Measurements from ENCODE around the gene SPRTN. TPM values are rescaled to one million over a fixed set of nuclear protein-coding genes. Genes with fewer than 3 reads are reported as not detected.

The SPRTN gene
- total RNA-seq, 4 donors from 2014 or later = 12.1 to 33.4 (median 16.7) TPM

DNA sequence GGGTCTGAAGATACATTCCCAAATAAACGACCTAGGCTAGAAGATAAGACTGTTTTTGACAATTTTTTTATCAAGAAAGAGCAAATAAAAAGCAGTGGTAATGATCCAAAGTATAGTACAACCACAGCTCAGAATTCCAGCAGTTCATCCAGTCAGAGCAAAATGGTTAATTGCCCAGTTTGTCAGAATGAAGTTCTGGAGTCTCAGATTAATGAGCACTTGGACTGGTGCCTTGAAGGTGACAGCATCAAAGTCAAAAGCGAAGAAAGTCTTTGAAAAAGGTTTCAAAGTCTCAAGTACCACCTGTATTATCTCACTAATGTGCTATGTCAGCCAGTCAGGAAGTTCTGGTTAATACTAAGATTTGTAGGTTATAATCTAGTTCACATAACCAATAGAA lies 15.0 kb downstream of the SPRTN start:
- 73 to 75% methylated on average over 2 of the region's 2 CpGs for WGBS, 2 donors
- Histone ChIP-seq H3K9me3 (no peaks in the 10 kb centered on the region), H3K27ac (no peak overlapping the region), H3K4me3 (no peak overlapping the region), H3K27me3 (no peaks in the 10 kb centered on the region), H3K36me3 (peaks cover 0 to 50% (median 0%) of the 10 kb centered on the region in 3 donors), H3K4me1 (peaks cover 0 to 7% (median 0%) of the 10 kb centered on the region in 4 donors)
- TF ChIP-seq, protein P1, sequence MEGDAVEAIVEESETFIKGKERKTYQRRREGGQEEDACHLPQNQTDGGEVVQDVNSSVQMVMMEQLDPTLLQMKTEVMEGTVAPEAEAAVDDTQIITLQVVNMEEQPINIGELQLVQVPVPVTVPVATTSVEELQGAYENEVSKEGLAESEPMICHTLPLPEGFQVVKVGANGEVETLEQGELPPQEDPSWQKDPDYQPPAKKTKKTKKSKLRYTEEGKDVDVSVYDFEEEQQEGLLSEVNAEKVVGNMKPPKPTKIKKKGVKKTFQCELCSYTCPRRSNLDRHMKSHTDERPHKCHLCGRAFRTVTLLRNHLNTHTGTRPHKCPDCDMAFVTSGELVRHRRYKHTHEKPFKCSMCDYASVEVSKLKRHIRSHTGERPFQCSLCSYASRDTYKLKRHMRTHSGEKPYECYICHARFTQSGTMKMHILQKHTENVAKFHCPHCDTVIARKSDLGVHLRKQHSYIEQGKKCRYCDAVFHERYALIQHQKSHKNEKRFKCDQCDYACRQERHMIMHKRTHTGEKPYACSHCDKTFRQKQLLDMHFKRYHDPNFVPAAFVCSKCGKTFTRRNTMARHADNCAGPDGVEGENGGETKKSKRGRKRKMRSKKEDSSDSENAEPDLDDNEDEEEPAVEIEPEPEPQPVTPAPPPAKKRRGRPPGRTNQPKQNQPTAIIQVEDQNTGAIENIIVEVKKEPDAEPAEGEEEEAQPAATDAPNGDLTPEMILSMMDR (IDR thresholded peaks at IDR 0.05) = no peak
- TF ChIP-seq POLR2A (IDR thresholded peaks at IDR 0.05) (no peak), EP300 (IDR thresholded peaks at IDR 0.05) (no peak)
- no peak for DNase-seq (ENCODE audit: low spot score in 2 of 2)

DNA sequence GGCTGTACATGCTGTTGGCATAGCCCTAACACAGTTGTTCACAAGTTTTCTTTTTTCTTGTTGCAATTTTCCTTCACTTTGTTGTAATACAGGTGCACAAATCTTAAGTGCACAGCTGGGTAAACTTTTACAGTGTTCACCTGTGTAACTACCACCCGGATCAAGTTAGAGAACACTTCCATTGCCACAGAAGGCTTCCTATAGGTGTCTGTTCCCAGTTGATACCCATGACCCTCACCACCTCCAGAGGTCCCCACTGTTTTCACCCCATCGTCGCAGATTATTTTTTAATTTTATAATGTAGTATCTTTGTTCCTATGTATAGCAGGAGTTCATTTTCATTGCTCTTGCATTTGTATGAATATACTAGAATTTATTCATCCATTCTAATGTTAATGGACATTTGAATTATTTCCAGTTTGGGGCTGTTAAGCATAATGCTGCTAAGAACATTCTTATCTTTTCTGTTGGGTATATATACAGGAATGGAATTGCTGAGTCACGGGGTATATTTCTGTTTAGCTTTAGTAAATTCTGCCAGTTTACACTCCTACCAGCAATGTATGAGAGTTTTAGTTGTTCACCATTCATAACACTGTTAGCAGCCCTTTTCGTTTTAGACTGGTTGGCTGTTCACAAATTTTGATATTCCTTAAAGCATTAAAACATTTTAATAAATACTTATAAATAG lies 16.4 kb downstream of the SPRTN start:
- H3K27me3 ChIP-seq = no peaks in the 10 kb centered on the region
- no peak overlapping the region for H3K4me3 ChIP-seq
- no peaks in the 10 kb centered on the region for H3K9me3 ChIP-seq
- H3K27ac ChIP-seq = no peak overlapping the region
- WGBS, 2 donors = 74 to 79% methylated on average over 5 of the region's 5 CpGs
- TF ChIP-seq, protein P1 (IDR thresholded peaks at IDR 0.05) = no peak
- DNase-seq (ENCODE audit: low spot score in 2 of 2) = no peak
- peaks cover 0 to 9% (median 0%) of the 10 kb centered on the region in 4 donors for H3K4me1 ChIP-seq
- peaks cover 0 to 36% (median 0%) of the 10 kb centered on the region in 3 donors for H3K36me3 ChIP-seq

DNA sequence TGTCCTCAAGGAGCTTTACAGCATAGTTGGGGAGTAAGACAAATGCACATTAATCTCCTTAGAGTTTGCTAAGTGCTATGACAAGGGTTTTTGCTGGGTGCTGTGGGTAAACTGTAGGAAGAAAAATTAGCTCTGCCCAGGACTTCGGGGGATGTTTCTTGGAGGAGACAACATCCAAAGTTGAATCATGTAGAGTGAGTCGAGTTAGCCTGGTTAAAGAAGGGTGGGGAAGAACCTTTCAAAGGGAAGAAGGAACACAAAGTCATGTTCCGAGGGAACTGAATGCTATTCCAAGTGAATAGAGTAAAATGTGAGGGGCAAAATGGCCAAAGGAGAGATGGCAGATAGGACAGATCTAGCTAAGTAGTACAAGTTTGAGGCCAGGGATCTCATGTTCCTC lies 17.1 kb downstream of the SPRTN start:
- DNase-seq (ENCODE audit: low spot score in 2 of 2) = no peak
- WGBS, 2 donors = 77 to 91% methylated on average over 3 of the region's 3 CpGs
- Histone ChIP-seq H3K9me3 (no peaks in the 10 kb centered on the region), H3K27ac (no peak overlapping the region), H3K27me3 (no peaks in the 10 kb centered on the region), H3K4me3 (no peak overlapping the region), H3K36me3 (peaks cover 0 to 29% (median 0%) of the 10 kb centered on the region in 3 donors), H3K4me1 (peaks cover 0 to 9% (median 0%) of the 10 kb centered on the region in 4 donors)
- TF ChIP-seq, protein P1 (IDR thresholded peaks at IDR 0.05) = no peak
- no peak for TF ChIP-seq POLR2A (IDR thresholded peaks at IDR 0.05)
- no peak for TF ChIP-seq EP300 (IDR thresholded peaks at IDR 0.05)

DNA sequence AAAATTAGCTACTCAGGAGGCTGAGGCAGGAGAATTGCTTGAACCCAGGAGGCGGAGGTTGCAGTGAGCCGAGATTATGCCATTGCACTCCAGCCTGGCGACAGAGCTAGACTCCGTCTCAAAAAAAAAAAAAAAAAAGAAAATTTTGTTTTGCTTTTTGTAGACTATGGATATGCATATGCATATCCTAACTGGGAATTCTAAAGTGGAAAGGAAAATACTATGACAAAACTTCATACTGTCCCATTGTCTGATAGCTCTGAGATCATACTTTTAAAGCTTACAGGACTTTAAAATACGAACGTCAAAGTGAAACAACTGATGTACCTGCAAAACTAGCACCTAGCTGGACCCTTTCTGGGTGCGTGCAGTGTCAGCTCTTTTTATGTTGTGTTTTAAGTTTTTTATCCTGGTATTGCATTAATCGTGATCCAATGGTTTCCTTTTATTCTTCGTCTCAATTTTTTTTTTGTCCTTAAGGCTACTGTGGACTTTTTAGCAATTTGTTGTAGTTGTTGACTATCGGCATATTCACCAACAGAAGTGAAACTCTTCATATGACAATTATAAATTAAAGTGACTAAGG lies 19.2 kb downstream of the SPRTN start:
- Histone ChIP-seq H3K4me1 (peaks cover 0 to 9% (median 0%) of the 10 kb centered on the region in 4 donors), H3K27ac (no peak overlapping the region), H3K36me3 (peaks cover 0 to 20% (median 0%) of the 10 kb centered on the region in 3 donors), H3K9me3 (no peaks in the 10 kb centered on the region), H3K27me3 (no peaks in the 10 kb centered on the region), H3K4me3 (no peak overlapping the region)
- TF ChIP-seq EP300 (IDR thresholded peaks at IDR 0.05) (no peak), POLR2A (IDR thresholded peaks at IDR 0.05) (no peak)
- TF ChIP-seq, protein P1 (IDR thresholded peaks at IDR 0.05) = no peak
- no peak for DNase-seq (ENCODE audit: low spot score in 2 of 2)
- 75 to 80% methylated on average over 10 of the region's 10 CpGs for WGBS, 2 donors

DNA sequence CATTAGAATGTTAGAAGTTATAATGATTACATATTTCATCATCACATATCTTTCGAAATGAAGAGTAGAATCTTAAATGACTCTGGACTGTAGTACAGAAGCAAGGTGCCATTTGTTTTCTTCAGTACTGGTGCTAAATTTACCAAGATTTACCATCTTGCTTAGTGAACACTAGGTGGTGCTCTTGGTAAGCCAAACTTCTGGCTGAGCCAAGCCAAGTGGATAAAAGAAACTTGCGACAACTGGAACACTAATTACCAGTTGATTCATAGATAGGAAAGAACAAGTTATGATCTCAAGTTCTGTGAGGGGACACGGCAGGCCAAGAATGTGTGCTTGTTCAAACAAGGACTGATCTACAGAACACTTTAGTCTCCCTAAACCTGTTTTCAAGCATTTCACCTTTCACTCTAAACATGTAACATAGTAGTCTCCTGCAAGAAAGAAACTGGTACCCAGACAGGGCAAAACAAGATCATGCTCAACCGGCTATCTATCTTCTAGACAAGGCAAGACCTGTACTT lies 19.8 kb downstream of the SPRTN start:
- Histone ChIP-seq H3K27ac (peak overlapping the region in 2 of 4 donors; percentile 45 to 67), H3K36me3 (peaks cover 0 to 15% (median 0%) of the 10 kb centered on the region in 3 donors), H3K9me3 (no peaks in the 10 kb centered on the region), H3K27me3 (no peaks in the 10 kb centered on the region), H3K4me3 (no peak overlapping the region), H3K4me1 (peaks cover 0 to 9% (median 0%) of the 10 kb centered on the region in 4 donors)
- 8 to 13% methylated on average over 4 of the region's 4 CpGs for WGBS, 2 donors
- peak in 1 of 2 donors; percentile 36 for DNase-seq (ENCODE audit: low spot score in 2 of 2)
- TF ChIP-seq, protein P1 (IDR thresholded peaks at IDR 0.05) = peak; percentile 70 to 90 (median 75)
- TF ChIP-seq EP300 (IDR thresholded peaks at IDR 0.05) = peak in 1 of 2 donors; percentile 62
- TF ChIP-seq POLR2A (IDR thresholded peaks at IDR 0.05) = no peak

Data from tibial nerve (tissue), 4 donors.